MM.1S (cell line): ENCODE measurements around the gene LDLRAD4.

Experiments
- EZH2 ChIP-seq: fragments of 300-600 bp; sonication (generic); optimal IDR thresholded peaks from 2 replicates; pipeline ENCODE3; 2017; ENCODE audit warnings: low read depth, mild to moderate bottlenecking, antibody characterized with exemption, low read length, mixed read lengths
- EZH2phosphoT487 ChIP-seq: fragments of 300-600 bp; sonication (generic); IDR thresholded peaks from 2 replicates; pipeline ENCODE4 v1.6.1; 2018; ENCODE audit warnings: antibody characterized with exemption, low read length
- TF ChIP-seq, protein P1 (sequence below): fragments of 300-600 bp; sonication (generic); IDR thresholded peaks from 2 replicates; pipeline ENCODE4 v1.5.1; 2016; ENCODE audit warnings: antibody characterized with exemption, low read length, mixed read lengths

DNA sequence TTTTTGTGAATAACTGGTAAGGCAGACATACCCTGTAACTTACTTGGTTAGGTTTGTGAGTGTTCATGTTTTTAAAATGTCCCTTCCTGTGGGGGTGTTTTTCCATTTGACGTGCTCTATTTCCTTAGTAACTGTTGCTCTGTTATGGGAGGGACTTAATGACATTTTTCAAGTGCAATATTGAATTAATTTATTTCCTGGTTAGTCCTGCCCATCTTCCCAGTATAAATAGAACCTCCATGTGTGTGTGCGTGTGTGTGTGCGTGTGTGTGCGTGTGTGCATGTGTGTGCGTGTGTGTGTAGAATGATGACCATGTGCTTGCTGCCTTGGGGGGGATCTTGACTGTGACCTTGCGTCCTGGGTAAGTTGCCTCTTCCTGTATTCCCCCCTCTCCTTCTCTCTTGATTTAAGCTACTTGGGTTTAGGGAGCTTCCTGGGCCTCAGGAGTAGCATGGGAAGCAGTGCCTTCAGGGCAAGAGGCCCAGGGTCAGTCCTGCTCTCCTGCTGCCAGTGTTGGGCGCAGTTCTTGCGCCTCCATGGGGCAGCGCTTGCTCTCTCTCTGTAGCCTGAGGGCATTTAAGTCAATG lies 163.9 kb downstream of the LDLRAD4 start:
- TF ChIP-seq, protein P1, sequence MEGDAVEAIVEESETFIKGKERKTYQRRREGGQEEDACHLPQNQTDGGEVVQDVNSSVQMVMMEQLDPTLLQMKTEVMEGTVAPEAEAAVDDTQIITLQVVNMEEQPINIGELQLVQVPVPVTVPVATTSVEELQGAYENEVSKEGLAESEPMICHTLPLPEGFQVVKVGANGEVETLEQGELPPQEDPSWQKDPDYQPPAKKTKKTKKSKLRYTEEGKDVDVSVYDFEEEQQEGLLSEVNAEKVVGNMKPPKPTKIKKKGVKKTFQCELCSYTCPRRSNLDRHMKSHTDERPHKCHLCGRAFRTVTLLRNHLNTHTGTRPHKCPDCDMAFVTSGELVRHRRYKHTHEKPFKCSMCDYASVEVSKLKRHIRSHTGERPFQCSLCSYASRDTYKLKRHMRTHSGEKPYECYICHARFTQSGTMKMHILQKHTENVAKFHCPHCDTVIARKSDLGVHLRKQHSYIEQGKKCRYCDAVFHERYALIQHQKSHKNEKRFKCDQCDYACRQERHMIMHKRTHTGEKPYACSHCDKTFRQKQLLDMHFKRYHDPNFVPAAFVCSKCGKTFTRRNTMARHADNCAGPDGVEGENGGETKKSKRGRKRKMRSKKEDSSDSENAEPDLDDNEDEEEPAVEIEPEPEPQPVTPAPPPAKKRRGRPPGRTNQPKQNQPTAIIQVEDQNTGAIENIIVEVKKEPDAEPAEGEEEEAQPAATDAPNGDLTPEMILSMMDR = no peak
- no peak for TF ChIP-seq EZH2
- TF ChIP-seq EZH2phosphoT487 = no peak
